ENCODE results near the gene CDKN1B. TPM values are rescaled to one million over a fixed set of nuclear protein-coding genes. Genes with fewer than 3 reads are reported as not detected.

The CDKN1B gene
- polyA plus RNA-seq, 1 donor, result 45.3 TPM

- DNase-seq (ENCODE audit: low read depth), result no peak
Measured at GRCh38 chr12:12755923-12756322, 38.8 kb downstream of the CDKN1B start.

GRCh38 chr12:12757121-12757520 is 40.0 kb downstream of the CDKN1B start:
- DNase-seq (ENCODE audit: low read depth), result no peak

- no peak for DNase-seq (ENCODE audit: low read depth)
Measured at GRCh38 chr12:12759234-12759915, 42.2 kb downstream of the CDKN1B start.

GRCh38 chr12:12764824-12765223 is 47.7 kb downstream of the CDKN1B start:
- DNase-seq (ENCODE audit: low read depth), result no peak

GRCh38 chr12:12770262-12770661 is 53.1 kb downstream of the CDKN1B start:
- DNase-seq (ENCODE audit: low read depth), result no peak

Other genes starting within 250 kb of the CDKN1B start
- 35.1 TPM for gene DUSP16, start 154.5 kb upstream of the CDKN1B start, polyA plus RNA-seq (ENCODE audit: insufficient read length)
- gene CREBL2, start 105.5 kb upstream of the CDKN1B start, polyA plus RNA-seq (ENCODE audit: insufficient read length), result 10.0 TPM
- gene GPR19, start 21.2 kb upstream of the CDKN1B start, polyA plus RNA-seq (ENCODE audit: insufficient read length), result 0.75 TPM
- gene APOLD1, start 68.3 kb downstream of the CDKN1B start, polyA plus RNA-seq (ENCODE audit: insufficient read length), result 7.3 TPM
- gene DDX47, start 96.0 kb downstream of the CDKN1B start, polyA plus RNA-seq (ENCODE audit: insufficient read length), result 46.5 TPM
- gene GPRC5A, start 174.2 kb downstream of the CDKN1B start, polyA plus RNA-seq (ENCODE audit: insufficient read length), result 1.9 TPM
- gene GPRC5D, start 234.8 kb downstream of the CDKN1B start, polyA plus RNA-seq (ENCODE audit: insufficient read length), result 0.32 TPM